Limb (tissue), 2 donors: ENCODE measurements around the gene TNS1.

Source experiments
- DNase-seq, 2 donors: peaks; one replicate each; pipeline ENCODE4 v3.0.0-alpha.2; 2016; ENCODE audit errors: extremely low spot score in 2 of 2

Gene TNS1

DNA sequence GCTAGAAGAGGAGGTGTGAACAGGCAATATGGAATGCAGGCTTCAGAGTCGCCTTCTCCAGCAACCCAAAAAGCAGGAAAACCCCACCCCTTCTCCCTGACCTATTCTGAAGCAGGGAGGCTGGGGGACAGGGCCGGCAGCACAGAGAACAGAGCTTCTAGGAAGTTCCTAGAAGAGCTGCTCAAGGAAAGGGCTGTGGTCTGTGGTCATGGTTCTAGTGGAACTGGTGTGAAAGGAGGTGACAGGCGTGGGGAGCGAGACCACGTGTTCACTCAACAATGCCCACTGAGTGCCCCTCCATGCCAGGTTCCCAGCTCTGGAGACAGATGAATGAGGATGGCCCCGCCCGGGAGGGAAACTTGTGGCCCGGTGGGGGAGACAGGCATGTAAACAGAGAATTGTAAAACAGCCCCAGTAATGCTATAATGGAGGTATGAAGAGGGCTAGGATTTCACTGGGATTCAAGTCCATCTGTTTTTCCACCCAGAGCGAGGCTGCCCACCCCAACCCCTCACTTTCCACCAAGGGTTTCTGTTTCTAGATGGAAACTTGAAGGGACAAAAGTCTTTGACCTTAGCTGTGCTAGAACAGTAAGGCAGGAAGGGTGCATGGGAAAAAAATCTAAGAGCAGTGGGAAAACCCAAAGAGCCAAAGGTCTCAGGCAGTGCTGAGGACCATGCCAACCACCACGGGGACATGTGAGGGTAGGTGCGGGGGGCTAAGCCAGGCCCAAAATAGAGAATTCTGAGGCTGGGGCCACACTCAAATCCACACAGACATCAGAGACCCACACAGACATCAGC, 71.8 kb downstream of the TNS1 start:
- DNase-seq = no peak

DNA sequence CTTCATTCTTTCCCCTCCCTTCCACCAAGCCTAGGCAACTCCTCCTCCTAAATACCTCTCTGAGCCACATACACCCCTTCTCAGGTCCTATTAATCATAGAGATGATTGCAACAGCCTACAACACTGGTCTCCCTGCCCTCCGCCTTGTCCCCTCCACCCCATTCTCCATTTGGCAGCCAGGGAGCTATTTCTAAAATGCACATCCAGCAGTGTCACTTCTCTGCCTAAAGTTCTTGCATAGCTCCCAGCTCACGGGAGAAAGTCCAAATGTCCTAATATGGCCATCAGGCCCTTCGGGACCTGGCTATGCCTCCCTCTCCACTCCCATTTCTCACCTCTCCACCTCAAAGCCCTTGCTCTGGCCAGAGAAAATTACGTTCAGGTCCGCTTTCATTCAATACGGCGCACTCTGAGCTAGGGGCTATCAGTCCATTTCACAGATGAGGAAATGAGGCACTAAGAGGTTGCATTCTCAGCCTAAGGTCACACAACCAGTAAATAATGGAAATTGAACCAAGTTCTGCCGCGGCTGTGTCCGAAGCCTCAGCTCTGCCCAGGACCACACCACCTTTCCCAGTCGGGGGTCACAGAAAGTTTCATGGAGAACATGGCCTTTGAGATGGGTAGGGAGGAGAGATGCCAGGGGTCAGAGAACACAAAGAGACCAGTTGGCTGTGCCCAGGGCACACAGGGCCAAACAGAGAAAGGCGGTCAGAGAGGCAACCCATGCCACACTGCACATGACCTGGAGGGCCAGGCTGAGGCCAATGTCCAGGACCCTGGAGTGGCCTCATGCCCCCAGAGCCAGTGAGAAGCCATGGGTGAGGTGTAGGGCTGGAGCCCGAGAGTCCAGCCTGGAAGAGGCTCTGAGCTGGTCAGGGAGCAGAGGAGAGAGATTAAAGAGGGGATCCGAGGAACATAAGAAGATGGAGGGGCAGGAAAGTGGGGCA, 72.8 kb downstream of the TNS1 start:
- no peak for DNase-seq

DNA sequence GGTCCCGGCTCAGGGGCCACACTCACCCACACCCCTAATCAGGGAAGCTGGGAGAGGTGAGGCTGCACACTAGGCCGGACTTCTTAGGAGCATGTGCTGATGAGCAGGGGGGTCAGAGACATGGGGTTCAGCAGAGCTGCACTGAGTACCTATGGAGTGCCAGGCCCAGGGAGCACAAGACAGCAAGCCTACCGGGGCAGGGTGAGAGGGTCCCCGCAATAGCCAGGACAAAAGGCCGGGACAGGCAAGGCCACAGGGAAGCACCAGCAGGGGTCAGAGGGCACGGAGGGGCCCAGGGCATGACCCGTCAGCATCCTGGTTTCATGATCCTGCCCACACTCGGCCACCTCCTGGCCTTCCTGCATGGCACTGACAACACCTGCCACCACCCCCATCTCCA, 73.5 kb downstream of the TNS1 start:
- no peak for DNase-seq

DNA sequence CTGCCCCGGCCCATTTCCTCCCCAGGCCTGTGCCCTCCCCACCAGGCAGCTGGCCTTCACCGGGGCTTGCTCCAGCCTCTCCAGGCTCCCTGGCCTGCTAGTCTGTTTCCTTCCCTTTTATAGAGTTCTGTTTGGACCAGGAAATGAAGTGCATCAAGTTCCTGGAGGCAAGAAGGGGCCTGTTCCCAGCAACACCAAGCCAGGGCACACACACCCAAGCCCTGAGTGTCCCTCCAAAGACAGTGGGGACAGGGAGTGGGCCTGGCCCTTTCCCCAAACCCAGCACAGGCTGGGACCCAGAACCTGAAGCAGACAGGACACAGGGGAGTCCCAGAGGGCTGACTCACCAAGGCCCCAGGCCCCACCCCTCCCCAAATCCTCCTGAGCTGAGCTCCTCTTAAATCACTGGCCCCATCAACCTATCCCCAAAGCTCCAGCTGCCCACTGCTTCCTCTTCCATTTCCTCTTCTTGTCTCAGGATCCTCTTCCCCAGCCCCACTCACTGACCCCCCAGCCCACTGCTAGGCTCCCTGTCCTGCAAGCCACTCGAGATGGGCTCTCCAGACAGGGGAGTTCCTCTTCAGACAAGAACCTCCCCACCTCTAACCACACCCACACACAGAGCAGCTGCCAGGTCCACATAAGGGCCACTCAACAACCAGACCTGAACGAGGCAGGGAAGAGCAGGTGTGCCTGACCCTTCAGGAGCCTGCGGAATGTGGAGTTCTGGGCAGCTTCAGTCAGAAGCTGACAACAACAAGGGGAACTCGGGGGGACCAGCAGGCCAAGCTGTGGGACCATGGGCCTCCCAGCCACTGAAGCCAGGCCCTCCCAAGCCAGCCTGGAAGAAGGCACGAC, 74.2 kb downstream of the TNS1 start:
- DNase-seq = no peak

DNA sequence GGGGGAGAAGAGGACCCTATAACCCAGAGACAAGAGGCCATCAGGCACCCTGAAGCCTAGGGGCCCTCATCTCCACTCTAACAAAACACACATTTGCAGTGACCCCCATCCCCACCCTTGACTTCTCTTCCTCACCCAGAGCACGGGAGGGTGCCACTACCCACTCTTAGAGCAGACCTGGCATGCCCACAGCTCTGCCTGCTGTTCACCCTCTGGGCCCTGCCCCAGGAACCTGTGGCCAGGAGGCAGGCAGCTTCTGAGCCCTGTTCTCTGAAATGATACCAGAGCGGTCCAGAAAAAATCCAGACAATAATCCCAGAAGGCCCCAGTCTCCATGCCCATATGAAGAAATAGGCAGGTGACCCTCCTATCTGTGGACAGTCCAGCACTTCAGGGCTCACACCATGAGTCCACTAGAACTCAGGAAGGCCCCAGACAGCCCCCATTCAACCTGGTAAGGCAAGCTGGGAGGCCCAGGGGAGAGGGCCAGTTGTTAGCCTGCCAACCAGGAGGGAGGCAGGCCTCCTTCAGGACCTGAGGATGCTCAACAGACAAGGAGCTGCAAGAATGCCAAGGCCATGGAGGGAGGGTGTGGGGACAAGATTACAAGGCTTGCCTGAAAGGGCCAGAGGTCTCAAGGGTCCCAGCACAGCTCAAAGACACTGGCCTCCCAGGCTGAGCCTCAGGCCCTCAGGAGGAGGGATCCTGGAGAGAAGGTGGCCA, 75.0 kb downstream of the TNS1 start:
- DNase-seq = no peak

DNA sequence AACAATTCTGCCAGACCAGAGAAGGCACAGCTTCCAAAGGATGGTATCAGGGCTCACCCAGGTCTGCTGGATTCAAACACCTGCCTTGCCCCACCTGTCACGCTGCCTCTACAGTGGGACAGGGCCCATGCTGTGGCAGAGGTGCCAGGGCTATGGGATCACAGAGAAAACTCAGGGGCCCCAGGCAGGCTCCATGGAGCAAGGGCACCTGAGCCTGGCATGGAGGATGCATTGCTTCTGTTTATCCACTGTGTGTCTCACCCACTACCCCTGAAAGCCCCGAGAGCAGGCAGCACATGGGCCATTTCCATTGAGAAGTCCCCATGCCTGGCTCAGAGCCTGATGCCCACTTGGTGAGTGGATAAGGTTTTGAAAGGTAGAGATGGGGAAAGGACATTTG, 76.0 kb downstream of the TNS1 start:
- DNase-seq = no peak

DNA sequence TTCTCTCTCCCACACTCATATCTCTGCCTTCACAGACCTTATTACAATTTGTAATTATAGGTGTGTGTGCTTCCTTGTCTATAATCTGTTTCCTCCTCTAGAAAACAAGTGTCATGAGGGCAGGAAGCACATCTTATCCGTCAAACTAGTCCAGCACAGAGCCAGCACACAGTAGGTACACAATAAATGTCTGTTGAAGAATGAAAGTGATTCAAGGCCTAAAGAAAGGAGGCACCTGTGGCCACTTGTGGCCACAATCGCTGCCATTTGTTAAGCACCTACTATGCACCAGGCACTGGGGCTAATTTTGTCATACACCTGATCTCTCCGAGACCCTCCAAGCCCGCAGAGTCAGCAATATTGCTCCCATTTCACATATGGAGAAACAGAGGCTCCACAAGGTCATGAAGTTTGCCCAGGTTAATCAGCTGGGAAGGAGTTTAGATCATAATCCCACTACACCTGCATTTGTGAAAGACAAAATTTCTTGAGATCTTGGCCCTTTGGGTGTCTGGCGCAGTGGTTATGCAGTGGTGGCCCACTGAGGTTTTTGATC, 78.4 kb downstream of the TNS1 start:
- no peak for DNase-seq

DNA sequence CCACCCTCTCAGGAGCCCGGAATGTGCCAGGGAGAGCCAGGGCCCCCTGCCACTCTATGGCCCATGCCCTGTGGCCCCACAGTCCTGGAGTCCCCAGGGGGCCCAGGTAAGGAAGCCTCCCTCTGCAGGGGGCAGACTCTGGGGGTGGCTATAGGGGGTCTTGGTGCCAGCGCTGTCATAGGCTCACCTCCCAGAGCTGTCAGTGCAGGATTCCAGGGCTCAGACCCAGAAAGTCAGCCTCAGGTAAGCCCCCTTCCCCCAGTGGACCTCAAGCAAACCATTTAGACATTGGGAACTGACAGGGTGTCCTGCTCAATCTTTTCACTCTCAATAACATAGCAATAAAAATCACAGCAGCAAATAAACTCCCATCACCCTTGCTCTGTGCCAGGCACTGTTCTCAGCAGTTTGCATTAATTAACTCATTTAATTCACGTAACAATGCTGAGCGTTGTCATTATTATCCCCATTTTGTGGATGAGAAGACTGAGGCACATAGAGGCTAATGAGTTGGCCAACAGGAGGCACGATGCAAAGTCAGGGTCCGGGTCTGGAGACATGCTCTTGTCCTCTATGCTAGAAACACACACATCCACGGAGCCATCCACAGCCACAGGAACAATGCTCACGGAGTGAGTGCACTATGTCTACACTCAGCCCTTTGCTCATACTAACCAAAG, 79.6 kb downstream of the TNS1 start:
- no peak for DNase-seq

DNA sequence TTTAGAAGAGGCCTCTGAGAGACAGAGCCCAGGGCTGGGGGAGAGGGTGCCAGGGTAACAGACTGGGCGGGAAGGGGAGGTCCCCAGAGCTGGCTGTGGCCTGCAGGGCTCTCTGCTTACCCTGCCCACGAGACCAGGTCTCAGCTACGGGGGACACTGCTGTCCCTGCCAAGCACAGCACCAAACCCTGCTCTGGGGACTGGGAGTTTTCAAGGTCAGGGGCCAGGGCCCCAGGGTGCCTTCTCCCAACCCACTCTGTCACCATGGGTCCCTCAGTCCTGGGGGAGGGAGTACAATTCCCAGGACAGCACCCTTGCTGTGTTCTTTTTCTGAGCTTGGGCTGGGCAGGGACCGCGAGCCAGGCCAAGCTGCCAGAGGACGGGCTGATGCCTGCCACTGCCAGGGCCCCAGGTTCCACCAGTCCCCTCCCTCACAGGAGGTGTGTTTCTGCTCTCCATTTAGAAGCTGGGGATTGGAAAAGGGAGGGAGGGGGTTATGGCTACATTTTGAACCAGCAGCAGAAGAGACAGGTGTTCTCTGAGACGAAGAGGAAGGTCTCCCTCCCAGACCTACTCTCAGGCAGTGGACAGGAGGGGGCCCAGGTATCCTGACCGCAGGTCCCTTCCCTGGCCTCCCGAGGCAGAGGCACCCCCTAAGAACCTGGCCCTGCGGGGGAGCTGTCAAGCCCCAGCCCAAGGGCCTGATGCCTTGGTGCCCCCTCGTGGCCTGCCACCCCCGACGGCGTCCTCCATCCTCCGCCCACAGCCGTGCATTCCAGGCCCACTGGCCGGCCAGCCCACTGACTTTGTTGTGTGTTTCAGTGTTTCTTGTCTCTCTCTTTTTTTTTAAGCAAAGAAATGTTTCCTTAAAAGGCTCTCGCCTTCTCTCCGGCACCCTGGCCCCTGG, 80.4 kb downstream of the TNS1 start:
- no peak for DNase-seq

DNA sequence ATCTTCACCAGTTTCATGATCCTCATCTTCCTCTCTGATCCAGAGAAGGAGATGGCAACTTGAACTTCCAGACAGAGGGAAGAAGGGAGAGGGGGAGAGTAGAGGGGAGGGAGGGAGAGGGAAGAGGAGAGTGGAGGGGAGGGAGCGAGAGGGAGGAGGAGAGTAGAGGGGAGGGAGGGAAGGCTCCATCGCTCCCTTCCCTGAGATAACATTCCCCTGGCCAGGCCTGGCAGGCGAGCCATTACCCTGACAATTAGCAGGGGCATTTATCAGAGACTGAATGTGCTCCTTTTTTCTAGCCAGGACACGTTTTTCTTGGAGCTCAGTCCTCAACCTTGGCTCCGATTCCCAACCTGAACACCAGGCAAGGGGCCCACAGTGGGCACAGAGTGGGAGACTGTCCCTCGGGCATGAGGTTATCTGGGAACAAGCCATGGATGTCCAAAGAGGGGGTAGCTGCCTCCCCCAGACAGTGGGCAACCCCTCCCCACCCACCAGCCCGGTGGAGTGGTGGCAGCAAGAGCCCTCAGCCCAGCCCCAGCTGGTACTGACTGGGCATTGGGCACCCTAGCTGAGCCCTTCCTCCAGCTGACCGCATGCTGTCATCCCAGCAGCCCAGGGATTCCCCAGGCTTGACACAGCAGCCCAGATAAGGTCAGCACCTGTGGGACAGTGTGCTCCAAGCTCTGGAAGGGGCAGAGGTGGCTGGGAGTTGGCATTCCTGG, 81.8 kb downstream of the TNS1 start:
- DNase-seq = no peak

DNA sequence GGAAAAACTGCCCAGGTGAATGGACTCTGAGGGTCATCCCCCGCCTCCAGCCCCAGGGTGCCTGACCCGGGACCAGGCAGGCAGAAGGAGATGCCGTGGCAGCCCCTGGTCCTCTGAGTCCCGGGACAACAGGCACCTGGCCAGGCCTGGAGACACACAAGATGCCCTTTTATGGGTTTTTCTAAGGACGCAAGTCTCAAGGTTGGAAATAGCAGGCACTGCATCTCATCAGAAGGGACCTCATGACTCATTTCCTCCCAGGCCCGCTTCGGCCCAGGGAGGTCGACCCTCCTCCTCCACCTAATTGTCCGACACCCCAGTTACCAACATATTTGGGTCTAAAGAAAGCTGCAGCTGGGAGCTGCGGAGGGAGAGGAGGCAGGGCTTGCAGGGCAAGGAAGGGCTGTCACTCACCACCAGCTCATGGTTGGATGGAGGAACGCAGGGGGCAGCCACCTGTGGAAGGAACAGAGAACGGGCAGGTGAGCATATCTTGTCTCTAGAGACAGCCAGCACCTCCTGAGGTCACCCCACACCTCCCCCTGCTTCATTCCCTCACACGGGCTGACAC, 82.9 kb downstream of the TNS1 start:
- DNase-seq = no peak

DNA sequence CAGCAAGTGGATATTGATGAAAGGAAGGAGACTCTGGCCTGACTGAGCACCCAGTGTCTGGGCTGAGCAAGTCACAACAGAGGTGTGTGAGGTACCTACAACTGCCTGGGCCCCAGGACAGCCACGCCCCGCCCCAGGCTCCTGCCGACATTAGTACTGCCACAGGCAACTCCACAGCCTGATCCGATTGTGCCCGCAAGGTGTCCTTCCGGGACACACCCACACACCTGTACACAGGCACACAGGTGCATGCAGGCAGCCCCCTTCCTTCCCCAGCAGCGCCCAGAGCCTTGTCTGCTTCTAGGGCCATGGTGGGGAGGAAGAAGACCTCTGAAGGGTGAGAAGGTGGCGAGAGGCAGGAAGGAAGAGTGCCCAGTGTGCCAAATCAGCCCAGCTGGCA, 83.6 kb downstream of the TNS1 start:
- no peak for DNase-seq

DNA sequence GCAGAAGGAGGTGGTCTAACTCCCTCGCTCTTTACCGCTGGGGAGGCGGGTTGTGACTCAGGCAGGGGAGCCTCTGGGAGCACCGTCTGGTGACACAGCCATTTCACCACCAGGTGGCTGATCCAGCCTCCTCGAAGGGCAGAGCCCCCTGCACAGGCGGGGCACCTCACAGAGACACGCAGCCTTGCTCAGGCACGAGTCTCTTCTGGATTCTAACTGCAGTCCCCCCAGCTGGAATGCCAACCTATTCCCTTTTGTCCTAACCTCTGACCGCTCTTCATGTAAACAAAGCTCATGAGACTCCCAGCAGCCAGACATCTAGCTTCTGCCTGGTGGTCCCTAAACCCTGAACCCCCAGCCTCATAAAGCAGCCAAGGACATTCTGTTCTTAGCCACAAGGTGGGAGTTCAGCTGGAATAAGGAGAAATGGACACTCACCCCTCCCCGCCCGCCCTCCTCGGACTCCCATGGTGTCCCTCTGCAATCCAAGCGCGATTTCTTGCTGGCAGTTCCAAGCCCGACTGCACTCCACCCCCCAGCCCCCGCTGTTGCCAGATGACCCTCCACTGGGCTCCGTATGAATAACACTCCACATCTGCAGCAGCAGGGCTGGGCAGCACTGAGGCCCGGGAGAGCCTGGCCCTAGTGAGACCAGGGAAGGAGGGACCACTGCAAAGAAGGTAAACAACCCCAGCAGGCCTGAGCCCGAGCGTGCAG, 84.3 kb downstream of the TNS1 start:
- DNase-seq = no peak

DNA sequence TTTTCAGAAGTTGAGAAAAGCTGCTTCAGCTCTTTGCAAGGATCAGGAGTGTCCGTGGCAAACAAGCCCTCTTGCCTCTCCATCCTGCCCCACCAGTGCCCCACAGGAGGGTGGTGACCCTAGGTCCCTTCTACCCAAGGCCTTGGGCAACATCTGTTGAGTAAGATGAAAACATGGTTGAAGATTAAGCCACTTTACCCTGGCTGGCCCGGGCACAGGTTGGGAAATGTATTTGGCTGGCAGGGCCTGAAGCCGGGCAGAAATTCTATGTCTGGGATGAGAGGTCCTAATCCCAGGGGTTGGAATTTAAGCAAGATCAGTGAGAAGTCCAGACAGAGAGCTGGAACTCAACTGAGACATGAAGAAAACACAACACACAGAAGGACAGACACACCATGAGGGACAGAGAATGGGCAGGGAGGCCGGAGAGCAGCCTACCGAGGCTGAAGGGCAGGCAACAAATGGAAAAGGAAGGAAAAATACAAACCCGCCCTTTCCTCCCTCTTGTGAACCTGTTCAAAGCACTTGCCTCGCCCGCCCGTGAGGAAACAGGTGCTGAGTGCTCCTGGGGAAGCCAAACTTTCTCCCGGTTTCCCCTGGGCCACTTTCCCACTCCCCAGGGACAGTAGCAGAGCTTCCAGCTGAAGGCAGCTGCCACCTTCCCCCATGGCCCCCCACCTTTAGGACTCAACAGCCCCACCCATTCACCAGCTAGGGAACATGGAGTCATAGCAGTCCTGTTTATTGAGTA, 86.1 kb downstream of the TNS1 start:
- DNase-seq = no peak

DNA sequence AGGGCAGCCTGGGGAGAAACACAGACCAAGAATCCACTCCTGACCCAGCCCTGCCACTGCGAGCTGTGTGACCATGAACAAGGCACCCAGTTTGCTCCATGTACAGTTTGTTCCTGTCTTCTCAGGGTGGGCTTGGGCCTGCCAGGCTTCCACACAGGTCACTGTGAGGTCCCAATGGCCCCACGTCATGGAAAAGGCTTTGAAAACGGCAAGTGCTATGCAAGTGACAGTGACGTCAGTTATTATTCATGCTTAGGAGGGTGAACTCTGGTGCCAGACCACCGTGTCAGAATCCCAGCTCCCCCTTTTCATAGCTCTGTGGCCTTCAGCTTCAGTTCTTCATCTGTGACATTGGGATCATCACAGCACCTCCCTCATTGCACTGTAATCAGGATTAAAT, 87.1 kb downstream of the TNS1 start:
- no peak for DNase-seq

DNA sequence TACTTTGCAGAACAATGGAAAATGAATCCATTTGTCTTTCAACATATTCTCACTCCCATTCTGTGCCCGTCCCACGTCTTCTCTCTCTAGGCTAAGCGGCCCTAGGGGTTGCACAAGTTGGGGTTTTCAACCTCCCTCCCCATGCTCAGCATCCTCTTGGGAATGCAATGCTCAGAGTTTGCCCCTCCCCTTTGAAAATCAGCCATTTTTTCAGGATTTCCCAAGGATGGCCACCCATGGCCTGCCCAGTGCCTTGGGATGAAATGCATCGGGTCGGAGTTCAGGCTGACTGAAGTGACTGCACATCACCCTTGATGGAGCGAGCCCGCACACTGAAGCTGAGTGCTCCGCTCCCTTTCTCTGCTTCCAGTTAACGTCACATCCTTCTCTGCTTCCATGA, 87.9 kb downstream of the TNS1 start:
- no peak for DNase-seq

DNA sequence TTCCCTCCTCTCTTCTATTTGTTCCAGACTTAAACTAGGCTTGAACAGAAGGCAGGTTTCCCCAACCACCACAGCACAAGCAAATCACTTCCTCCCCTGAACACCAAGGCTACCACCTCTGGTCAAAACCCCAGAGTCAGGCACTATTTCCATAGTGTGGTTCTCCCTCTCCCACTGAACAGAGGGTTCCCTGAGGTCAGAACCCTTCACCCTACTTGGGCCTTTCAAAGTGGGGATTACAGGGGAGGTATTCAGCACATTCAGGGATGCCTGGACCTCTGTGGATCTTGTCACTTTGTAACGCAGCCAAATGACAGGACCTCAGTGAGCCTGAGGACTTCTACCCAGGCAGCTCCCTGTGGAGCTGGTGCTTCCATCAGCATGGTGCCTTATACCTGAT, 88.7 kb downstream of the TNS1 start:
- no peak for DNase-seq
